HPDE6-E6E7 (cell line): ENCODE data around the gene VAV1.
"Not testable (repeated sequence)": the region's sequence is repeated elsewhere in the genome, so short reads cannot be mapped to it uniquely, and the experiment has no call there.

ENCODE experiments used
- DNase-seq: peaks from one replicate; pipeline ENCODE4 v3.0.0; 2011; ENCODE audit warnings: missing footprints; ENCODE audit errors: extremely low spot score

Gene VAV1

GRCh38 chr19:6848986-6849385 lies 76.5 kb downstream of the VAV1 start:
- no peak for DNase-seq

GRCh38 chr19:6849876-6850275 lies 77.4 kb downstream of the VAV1 start:
- DNase-seq, result no peak

GRCh38 chr19:6851359-6851758 lies 78.9 kb downstream of the VAV1 start:
- DNase-seq, result no peak

- DNase-seq, result no peak
Measured at GRCh38 chr19:6852001-6852400, 79.5 kb downstream of the VAV1 start.

GRCh38 chr19:6853868-6854267 lies 81.4 kb downstream of the VAV1 start:
- DNase-seq, result no peak

- DNase-seq, result no peak
Measured at GRCh38 chr19:6854758-6855157, 82.2 kb downstream of the VAV1 start.

GRCh38 chr19:6856749-6857372 lies 84.4 kb downstream of the VAV1 start:
- DNase-seq, result no peak

- DNase-seq, result peak; percentile 28
Measured at GRCh38 chr19:6861683-6862286, 89.3 kb downstream of the VAV1 start.

GRCh38 chr19:6862673-6863078 lies 90.2 kb downstream of the VAV1 start:
- peak; percentile 77 for DNase-seq

- no peak for DNase-seq
Measured at GRCh38 chr19:6864325-6864940, 91.9 kb downstream of the VAV1 start.

GRCh38 chr19:6865849-6866248 lies 93.3 kb downstream of the VAV1 start:
- DNase-seq, result no peak

GRCh38 chr19:6866741-6867151 lies 94.2 kb downstream of the VAV1 start:
- no peak for DNase-seq

GRCh38 chr19:6868351-6868750 lies 95.8 kb downstream of the VAV1 start:
- DNase-seq, result no peak

- not testable (repeated sequence) for DNase-seq
Measured at GRCh38 chr19:6869151-6869882, 96.8 kb downstream of the VAV1 start.

- no peak for DNase-seq
Measured at GRCh38 chr19:6873708-6874431, 101.4 kb downstream of the VAV1 start.

- no peak for DNase-seq
Measured at GRCh38 chr19:6875218-6875617, 102.7 kb downstream of the VAV1 start.

GRCh38 chr19:6876748-6877147 lies 104.2 kb downstream of the VAV1 start:
- no peak for DNase-seq

- DNase-seq, result no peak
Measured at GRCh38 chr19:6877766-6878165, 105.3 kb downstream of the VAV1 start.

- no peak for DNase-seq
Measured at GRCh38 chr19:6886277-6886897, 113.9 kb downstream of the VAV1 start.

GRCh38 chr19:6887316-6887715 lies 114.8 kb downstream of the VAV1 start, which contains the start of gene ADGRE1:
Gene ADGRE1 (plus strand): TSS chr19:6887579. CDS start chr19:6887609, 30 bp downstream.
- no peak for DNase-seq

- DNase-seq, result no peak
Measured at GRCh38 chr19:6888967-6889366, 116.5 kb downstream of the VAV1 start.
